HG02759 (cell line): ENCODE results near the gene MARK2.

ENCODE experiments used
- ATAC-seq: cut with Tn5 transposase; IDR thresholded peaks from one replicate; pipeline ENCODE4 v1.9.1; 2021; ENCODE audit warnings: mild to moderate bottlenecking, moderate library complexity; ENCODE audit not compliant: unreplicated experiment

The MARK2 gene

GRCh38 chr11:63920126-63920938 is 81.4 kb downstream of the MARK2 start:
- ATAC-seq, result no peak

DNA sequence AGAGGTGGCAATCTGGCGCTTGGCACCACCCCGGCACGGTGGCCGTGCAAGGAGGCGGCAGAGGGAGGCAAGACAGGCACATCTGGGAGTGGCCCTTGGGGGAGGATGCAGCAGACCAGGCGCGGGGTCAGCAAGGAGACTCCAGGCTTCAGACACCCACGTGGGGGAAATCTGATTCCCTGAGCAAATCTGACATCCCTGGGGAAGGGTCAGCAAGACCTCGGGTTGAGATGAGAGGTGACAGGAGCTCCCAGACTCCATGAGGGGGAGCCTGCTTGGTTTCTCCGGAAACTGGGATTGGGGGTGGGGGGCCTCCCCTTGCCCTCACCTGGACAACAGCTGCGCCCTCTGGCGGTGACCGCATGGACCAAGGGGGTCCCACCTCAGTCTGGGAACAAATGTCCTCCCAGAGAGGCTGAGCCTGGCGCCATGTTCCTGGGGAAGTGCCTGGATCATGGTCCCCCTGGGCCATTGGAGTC is 82.1 kb downstream of the MARK2 start:
- no peak for ATAC-seq

DNA sequence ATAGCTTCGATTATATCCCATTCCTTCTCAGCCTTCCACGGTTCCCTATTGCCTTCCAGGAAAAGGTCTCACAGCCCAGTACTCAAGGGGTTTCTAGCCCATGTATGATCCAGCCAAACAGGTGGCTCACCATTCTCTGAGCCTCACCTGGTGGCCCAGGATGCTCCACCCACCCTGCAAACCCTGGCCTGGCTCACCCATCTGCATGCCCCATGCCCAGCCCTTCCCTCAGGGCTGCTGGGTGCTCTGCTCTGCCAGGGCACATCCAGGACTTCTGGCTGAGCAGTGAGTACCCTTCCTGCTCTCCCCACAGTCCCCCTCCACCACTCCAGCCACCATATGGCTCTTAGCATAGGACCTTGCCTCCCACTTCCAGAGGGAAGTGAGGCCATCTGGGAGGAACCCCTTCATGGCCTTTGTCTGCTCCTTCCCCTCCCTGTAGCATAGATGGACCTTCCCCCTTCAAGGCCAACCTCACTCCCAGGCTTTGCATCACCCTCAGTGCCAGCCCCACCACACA is 83.8 kb downstream of the MARK2 start:
- no peak for ATAC-seq

DNA sequence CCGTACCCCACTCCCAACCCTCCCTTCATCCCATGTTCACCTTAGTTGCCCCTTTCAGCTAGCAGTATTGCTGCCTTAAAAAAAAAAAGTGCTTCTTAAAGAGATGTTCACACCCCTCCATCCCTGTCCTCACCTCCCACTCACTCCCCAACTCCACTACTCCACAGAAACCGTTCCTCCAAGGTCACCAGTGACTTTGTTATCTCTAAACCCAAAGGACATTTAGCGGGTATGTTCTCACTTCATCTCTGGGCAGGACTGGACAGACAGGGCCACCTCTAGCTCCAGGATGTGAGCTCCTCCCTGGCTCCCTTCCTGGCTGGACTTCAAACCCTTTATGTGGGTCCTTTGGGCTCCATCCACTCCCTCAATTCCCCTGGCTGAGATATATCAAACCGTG is 84.4 kb downstream of the MARK2 start:
- ATAC-seq, result no peak

DNA sequence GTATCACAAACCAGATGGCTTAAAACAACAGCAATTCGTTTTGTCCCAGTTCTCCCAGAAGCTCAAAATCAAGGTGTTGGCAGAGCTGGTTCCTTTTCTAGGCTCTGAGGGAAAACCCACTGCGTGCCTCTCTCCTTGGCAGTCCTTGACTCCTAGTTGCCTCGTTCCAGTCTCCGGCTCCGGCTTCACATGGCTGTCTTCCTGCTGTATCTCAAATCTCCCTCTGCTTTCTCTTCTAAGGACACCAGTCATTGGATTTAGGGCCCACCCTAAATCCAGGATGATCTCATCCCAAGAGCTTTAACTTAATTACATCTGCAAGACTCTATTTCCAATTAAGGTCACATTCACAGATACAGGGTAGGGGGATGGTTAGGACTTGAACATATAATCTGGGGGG is 90.7 kb downstream of the MARK2 start:
- ATAC-seq, result no peak

DNA sequence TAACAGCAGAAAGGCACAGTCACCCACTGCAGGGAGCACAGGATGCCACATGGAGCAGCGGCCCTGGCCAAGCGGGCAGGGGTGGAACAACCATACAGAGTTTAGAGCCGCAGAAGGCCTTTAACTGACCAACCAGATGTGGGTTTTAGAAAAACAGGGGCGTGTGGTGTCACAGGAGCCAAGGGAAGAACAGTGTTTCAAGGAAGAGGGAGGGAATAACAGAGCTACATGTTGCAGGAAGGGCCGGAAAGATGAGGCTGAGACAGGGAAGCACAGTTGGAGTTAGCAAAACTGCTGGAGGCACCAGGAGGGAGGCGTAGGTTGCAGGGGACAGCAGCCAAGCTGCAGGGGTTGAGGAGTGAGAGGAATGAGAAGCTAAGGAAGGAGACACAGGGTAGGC is 92.1 kb downstream of the MARK2 start:
- no peak for ATAC-seq

- no peak for ATAC-seq
Measured at GRCh38 chr11:63931876-63932275, 93.0 kb downstream of the MARK2 start.

DNA sequence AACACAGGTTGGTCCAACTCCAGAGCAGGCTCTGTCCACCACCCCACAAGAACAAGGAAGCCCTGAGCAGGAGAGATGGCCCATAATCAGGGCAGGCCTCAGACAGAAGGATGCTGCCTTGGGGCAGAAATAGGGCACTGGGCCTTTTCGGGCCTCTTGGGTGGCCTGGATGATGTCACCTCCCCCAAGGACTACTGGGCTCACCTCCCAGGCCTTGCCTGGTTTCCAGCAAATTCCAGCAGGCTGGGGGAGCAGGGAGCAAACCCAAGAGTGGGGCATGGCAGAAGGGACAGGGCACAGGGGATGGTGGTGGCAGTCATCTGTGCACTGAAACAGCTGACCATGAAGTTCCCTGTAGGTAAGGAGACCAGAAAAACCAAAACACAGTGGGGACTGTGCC is 94.5 kb downstream of the MARK2 start:
- no peak for ATAC-seq

GRCh38 chr11:63937713-63938478 is 99.0 kb downstream of the MARK2 start:
- ATAC-seq, result peak; percentile 13

GRCh38 chr11:63938479-63939396 is 99.8 kb downstream of the MARK2 start, which contains the start of gene NAA40:
TSS of gene NAA40 (plus strand) at chr11:63939002. CDS start at chr11:63939097, 95 bp downstream.
- ATAC-seq, result peak; percentile 96

DNA sequence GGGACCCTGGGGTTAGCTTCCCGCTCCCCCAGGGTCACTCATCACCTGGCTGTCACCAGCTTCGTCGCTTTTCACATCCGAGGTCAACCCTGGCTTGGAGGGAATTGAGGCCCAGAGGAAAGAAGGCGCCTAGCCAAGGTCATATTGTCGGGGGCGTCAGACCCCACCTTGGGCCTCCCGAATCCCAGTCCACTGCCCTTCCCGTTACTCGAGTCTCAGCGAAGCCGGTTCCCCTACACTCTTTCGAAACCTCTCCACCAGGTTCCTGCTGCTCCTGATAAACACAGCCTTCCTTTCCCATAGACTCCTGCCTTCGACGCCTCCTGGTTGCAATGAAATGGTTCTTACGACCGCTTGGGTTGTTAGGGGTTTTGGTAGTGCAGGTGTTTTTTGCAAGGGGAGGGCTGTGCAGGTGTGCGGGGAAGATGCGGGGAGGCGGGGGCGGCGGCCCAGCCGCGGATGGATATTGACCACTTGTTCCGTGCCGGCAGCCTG is 100.5 kb downstream of the MARK2 start:
- ATAC-seq, result no peak

GRCh38 chr11:63940786-63941185 is 101.9 kb downstream of the MARK2 start:
- ATAC-seq, result no peak

DNA sequence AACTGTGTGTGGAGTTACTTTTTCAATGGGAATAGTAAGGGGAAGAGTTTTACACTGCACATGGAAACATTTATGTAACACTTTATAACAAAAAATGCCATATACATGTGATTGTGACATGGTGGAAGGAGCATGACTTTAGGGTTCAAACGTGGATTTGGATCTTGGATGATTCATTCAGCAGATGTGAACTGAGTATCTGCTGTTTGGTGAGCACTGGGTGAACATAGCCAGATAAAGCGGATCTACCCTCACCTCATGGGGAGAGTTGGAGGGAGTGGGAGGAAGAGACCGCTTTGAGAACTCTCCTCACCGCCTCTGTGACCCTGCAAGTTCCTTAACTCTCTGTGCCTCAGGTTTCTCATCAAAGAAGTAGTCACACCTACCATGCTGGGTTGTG is 103.0 kb downstream of the MARK2 start:
- no peak for ATAC-seq

DNA sequence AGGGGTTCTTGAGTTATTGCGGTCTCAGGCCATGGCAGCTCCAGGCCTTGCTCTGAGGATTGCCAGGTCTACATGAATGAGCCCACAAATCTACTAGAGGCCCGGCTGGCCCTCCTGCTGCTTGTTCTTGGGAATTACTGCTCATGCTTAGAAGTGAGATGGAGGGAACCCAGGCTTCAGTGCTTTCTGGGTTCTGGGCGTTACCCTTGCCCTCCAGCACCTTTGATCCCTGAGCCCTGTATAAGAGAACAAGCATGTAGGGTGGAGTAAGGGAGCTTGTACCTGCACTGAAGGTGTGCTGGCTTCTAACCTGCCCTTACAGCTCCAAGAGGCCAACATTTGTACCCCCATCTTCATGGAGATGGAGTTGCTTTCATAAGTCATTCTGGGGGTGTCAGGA is 103.9 kb downstream of the MARK2 start:
- ATAC-seq, result no peak

- no peak for ATAC-seq
Measured at GRCh38 chr11:63944987-63945386, 106.1 kb downstream of the MARK2 start.

DNA sequence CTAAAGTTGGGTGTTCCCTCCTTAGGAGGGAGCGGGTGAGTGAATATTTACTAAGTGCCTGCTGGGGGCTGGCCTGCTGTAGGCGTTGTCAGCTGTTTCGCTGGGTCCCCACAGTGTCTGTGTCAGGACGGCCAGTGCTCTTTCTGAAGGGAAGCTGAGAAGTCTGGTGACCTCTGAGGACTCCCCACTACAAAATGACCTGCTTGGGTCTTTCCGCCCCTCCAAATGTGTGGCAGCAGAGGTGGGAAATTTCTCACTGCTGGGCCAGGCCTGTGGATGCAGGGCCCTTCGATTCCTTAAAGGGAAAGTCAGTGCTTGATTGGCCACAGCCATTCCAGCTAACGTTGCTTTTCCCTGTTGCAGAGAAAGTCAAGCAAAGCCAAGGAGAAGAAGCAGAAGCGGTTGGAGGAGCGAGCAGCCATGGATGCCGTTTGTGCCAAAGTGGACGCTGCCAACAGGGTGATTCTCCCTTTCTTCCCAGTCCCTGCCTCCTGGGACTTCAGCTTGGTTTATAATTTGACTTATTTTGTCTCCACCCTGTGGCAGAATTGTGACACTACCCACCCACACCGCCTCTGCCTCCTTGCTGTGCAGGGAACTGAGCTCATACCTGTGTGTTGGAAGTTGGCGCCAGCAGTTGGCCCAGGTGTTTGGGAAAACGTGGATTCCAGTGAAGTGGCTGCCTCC is 106.7 kb downstream of the MARK2 start:
- ATAC-seq, result no peak

DNA sequence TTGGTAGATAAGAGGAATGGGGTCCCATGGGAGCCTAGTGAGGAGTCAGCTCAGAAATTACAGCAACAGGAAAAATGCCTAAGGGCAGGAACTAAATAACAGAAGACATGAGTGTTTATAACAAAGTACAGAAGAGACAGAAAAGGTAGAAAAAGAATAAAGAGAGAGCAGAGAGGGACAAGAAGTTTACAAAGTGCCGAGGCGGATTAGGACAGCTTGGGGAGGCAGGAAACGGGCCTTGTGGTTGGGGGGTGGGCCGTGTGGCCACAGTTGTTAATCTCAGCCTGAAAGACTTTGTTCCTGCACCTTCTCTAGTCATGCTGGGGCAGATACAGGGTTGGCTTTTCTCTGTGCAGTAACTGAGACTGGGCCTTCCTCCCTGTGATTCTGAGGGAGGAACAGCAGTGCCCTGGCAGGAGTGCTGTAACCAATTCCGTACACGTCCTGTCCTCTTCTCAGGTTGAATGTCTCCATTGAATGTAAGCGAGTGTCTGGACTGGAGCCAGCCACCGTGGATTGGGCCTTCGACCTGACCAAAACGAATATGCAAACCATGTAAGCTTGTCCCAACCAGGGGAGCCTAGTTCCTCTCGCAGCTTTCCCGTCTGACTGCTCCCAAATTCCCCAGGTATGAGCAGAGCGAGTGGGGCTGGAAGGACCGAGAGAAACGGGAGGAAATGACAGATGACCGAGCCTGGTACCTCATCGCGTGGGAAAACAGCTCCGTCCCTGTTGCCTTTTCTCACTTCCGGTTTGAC is 113.0 kb downstream of the MARK2 start:
- no peak for ATAC-seq

DNA sequence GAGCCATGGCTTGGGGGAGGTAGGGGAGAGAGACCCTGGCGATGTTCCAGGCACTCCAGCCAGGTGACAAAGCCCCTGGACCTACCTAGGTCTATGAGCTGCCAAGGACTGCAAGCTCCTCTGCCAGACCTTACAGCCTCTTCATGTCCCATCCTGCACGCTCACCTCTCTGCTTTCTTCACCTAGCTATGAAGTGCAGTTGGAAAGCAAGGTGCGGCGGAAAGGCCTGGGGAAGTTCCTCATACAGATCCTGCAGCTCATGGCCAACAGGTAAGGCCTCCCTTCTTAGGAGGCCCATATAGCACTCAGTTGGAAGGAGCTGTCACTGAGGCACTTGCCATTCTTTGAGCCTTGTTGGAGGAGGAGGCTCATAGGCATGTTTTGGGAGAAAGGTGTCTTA is 113.7 kb downstream of the MARK2 start:
- no peak for ATAC-seq

DNA sequence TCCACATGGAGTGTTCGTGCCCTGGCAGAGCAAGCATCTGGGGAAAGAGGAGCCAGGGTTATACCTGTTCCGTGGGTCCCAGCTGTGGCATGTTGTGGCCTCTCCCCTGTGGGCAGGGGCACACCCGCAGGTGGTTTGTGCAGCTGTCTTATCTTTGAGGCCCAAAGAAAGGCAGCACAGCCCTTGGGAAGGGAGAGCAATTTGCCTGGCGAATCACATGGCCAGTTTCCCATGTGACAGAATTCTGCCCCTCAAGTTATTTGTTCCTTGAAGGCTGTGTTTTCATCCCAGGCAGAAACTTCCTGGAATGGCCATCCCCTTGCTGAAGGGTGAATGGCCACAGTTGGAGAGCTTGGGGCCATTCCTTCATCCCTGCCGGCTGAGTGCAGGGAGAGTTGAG is 119.1 kb downstream of the MARK2 start:
- ATAC-seq, result no peak
